ENCODE data around the gene PPP3CA. TPM values are rescaled to one million over a fixed set of nuclear protein-coding genes. Genes with fewer than 3 reads are reported as not detected.

The PPP3CA gene
- total RNA-seq, 1 donor from 2014 or later = 36.5 TPM

DNA sequence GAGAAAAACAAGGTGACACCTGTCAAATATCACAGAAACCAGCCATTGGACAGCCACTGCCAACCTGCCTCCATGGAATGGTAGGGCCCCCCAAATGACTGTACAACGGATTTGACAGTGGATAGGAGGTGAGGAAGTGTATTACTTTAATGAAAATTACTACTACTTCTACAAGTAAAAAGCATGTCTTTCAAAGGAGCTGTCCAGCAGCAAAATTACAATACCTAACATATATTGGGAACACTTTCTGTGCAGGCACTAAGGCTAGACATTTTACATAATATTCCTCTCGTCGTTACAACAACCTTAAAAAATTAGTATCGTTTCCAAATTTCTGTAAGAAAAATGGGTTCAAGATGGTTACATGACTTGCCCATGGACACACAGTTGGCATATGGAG lies 14.9 kb downstream of the PPP3CA start:
- no peak for TF ChIP-seq CTCF (IDR thresholded peaks at IDR 0.05)
- no peak for DNase-seq (ENCODE audit: low spot score)
- Mint-ChIP-seq H3K4me1 (ENCODE audit: low read depth) (peaks cover 13% of the 10 kb centered on the region), H3K27me3 (ENCODE audit: low read depth) (no peaks in the 10 kb centered on the region), H3K27ac (ENCODE audit: unreplicated experiment) (no peak overlapping the region), H3K9me3 (ENCODE audit: low read depth) (no peaks in the 10 kb centered on the region), H3K36me3 (ENCODE audit: low read depth) (no peaks in the 10 kb centered on the region), H3K4me3 (ENCODE audit: unreplicated experiment) (no peak overlapping the region)

DNA sequence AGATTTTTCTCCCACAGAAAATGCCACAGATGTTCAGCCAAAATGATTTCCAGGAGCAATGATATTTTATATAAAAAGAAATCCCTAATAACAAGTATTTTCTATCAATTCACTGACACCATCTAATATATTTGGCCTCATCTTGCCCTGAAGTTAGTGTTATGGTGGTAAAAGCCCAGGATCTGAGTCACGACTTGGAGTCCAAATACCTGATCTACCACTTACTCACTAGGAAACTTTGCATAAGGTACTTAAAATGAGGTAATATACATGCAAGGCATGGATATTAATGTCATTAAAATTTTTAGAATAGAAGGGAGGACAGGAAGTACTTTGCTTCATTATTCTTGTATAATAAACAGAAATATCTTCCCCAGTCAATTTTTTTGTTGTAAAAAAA lies 16.3 kb downstream of the PPP3CA start:
- DNase-seq (ENCODE audit: low spot score) = no peak
- no peaks in the 10 kb centered on the region for H3K36me3 Mint-ChIP-seq (ENCODE audit: low read depth)
- no peaks in the 10 kb centered on the region for H3K27me3 Mint-ChIP-seq (ENCODE audit: low read depth)
- no peak overlapping the region for H3K4me3 Mint-ChIP-seq (ENCODE audit: unreplicated experiment)
- peaks cover 18% of the 10 kb centered on the region for H3K4me1 Mint-ChIP-seq (ENCODE audit: low read depth)
- no peaks in the 10 kb centered on the region for H3K9me3 Mint-ChIP-seq (ENCODE audit: low read depth)
- no peak overlapping the region for H3K27ac Mint-ChIP-seq (ENCODE audit: unreplicated experiment)
- TF ChIP-seq CTCF (IDR thresholded peaks at IDR 0.05) = no peak

DNA sequence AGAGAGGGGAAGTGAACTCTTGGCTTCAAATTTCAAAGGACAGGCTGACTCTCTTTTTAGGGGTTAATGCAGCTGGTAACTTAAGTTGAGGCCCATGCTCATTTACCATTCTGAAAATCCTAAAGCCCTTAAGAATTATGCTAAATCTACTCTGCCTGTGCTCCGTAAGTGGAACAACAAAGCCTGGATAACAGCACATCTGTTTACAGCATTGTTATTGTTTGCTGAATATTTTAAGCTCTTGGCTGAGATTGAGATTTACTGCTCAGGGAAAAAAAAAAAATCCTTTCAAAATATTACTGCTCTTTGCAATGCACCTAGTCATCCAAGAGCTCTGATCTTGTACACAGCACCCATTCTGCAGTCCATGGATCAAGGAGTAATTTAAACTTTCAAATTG lies 17.7 kb downstream of the PPP3CA start:
- Mint-ChIP-seq H3K27ac (ENCODE audit: unreplicated experiment) (no peak overlapping the region), H3K36me3 (ENCODE audit: low read depth) (no peaks in the 10 kb centered on the region), H3K9me3 (ENCODE audit: low read depth) (no peaks in the 10 kb centered on the region), H3K4me3 (ENCODE audit: unreplicated experiment) (no peak overlapping the region), H3K4me1 (ENCODE audit: low read depth) (peaks cover 18% of the 10 kb centered on the region), H3K27me3 (ENCODE audit: low read depth) (no peaks in the 10 kb centered on the region)
- no peak for TF ChIP-seq CTCF (IDR thresholded peaks at IDR 0.05)
- DNase-seq (ENCODE audit: low spot score) = no peak

- H3K9me3 Mint-ChIP-seq (ENCODE audit: low read depth) = no peaks in the 10 kb centered on the region
- H3K4me1 Mint-ChIP-seq (ENCODE audit: low read depth) = peaks cover 18% of the 10 kb centered on the region
- no peaks in the 10 kb centered on the region for H3K27me3 Mint-ChIP-seq (ENCODE audit: low read depth)
- H3K4me3 Mint-ChIP-seq (ENCODE audit: unreplicated experiment) = no peak overlapping the region
- no peak overlapping the region for H3K27ac Mint-ChIP-seq (ENCODE audit: unreplicated experiment)
- no peak for DNase-seq (ENCODE audit: low spot score)
- TF ChIP-seq CTCF (IDR thresholded peaks at IDR 0.05) = no peak
- H3K36me3 Mint-ChIP-seq (ENCODE audit: low read depth) = no peaks in the 10 kb centered on the region
Measured at GRCh38 chr4:101328063-101328602, 19.2 kb downstream of the PPP3CA start.

- no peak for TF ChIP-seq CTCF (IDR thresholded peaks at IDR 0.05)
- Mint-ChIP-seq H3K4me3 (ENCODE audit: unreplicated experiment) (no peak overlapping the region), H3K36me3 (ENCODE audit: low read depth) (no peaks in the 10 kb centered on the region), H3K9me3 (ENCODE audit: low read depth) (no peaks in the 10 kb centered on the region), H3K27ac (ENCODE audit: unreplicated experiment) (no peak overlapping the region), H3K4me1 (ENCODE audit: low read depth) (peaks cover 24% of the 10 kb centered on the region), H3K27me3 (ENCODE audit: low read depth) (no peaks in the 10 kb centered on the region)
- no peak for DNase-seq (ENCODE audit: low spot score)
Measured at GRCh38 chr4:101326576-101326975, 20.8 kb downstream of the PPP3CA start.

Data from chondrocyte (in vitro differentiated cells).